HuH-7.5 (cell line): ENCODE results near the gene PLEKHA5.
A peak's percentile ranks its signal among the peaks of the same experiment; 100 is the strongest.

Experiments
- DNase-seq: peaks from one replicate; pipeline ENCODE4 v3.0.0; 2011; ENCODE audit warnings: low spot score

PLEKHA5 gene, protein sequence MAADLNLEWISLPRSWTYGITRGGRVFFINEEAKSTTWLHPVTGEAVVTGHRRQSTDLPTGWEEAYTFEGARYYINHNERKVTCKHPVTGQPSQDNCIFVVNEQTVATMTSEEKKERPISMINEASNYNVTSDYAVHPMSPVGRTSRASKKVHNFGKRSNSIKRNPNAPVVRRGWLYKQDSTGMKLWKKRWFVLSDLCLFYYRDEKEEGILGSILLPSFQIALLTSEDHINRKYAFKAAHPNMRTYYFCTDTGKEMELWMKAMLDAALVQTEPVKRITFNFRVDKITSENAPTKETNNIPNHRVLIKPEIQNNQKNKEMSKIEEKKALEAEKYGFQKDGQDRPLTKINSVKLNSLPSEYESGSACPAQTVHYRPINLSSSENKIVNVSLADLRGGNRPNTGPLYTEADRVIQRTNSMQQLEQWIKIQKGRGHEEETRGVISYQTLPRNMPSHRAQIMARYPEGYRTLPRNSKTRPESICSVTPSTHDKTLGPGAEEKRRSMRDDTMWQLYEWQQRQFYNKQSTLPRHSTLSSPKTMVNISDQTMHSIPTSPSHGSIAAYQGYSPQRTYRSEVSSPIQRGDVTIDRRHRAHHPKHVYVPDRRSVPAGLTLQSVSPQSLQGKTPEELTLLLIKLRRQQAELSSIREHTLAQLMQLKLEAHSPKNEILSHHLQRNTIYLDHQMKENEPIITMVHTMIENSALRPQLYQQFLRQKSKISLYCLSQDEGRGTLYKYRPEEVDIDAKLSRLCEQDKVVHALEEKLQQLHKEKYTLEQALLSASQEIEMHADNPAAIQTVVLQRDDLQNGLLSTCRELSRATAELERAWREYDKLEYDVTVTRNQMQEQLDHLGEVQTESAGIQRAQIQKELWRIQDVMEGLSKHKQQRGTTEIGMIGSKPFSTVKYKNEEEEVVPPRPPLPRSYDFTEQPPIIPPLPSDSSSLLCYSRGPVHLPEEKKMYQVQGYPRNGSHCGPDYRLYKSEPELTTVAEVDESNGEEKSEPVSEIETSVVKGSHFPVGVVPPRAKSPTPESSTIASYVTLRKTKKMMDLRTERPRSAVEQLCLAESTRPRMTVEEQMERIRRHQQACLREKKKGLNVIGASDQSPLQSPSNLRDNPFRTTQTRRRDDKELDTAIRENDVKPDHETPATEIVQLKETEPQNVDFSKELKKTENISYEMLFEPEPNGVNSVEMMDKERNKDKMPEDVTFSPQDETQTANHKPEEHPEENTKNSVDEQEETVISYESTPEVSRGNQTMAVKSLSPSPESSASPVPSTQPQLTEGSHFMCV

DNA sequence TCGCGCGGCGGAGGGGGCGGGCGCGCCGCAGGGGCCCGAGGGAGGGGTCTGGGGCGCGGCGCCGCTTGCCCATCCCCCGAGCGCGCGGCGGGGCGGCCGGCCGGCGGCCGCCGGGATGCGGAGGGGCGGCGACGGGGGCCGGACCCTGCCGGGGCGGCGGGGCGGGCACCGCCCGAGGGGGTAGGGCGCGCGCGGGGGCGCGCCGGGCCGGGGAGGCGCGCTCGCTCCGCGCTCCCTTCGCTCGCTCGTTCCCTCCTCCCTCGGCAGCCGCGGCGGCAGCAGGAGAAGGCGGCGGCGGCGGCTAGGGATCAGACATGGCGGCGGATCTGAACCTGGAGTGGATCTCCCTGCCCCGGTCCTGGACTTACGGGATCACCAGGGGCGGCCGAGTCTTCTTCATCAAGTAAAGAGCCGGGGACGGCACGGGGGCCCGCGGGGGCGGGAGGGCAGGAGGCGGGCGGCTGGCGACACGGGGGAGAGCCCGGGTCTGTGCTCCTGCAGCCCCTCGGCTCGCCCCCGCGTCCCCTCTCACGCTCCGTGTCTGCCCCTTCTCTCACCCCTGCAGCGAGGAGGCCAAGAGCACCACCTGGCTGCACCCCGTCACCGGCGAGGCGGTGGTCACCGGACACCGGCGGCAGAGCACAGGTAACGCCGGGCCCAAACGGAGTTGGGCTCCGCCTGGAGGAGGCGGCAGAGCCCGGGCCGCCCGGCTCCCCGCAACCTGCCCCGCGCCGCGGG, at the start of gene PLEKHA5:
TSS of gene PLEKHA5 (plus strand) at position 248 of the 738 bp plus-strand sequence. CDS start at position 315, 67 bp downstream.
- peak; percentile 78 for DNase-seq

DNA sequence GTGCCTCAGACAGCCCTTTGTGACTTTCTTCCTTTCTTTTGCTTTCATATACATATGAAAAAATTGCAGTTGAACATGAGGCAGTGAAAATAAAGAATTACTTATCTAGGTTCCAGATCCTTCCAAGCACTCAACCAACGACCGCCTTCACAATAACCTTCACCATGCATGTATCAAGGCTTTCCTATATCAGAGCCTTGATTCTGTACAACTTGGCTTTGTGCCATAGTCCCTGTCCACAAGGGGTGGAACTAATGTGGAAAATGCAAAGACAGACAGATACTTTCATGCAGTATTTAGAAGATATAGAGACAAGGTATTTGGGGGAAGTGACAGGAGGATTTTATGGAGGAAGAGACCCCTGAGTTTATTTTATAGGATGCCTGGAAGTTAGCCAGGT, 48.6 kb upstream of the PLEKHA5 start:
- no peak for DNase-seq

DNA sequence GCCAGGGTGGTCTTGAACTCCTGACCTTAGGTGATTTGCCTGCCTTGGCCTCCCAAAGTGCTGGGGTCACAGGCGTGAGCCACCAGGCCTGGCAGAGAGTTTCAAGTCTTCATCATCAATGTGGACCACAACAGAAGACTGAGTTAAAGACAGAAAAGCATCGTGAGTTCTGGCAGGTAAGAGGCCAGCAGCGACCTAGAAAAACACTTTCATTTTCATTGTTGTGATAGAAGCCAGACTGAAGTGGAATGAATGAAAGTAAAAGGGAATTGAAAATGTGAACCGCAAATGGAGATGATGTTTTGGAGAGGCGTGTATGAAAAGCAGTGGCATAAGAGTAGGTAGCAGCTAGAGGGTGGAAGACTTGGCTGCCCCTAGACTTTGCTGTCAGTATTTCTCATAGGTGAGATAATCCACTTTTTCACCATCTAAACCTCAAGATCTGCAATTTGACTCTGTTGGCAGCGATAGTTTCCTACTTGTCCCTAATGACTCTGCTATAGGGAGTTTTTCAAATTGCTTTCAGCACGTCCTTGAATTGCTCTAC, 47.1 kb upstream of the PLEKHA5 start:
- no peak for DNase-seq

DNA sequence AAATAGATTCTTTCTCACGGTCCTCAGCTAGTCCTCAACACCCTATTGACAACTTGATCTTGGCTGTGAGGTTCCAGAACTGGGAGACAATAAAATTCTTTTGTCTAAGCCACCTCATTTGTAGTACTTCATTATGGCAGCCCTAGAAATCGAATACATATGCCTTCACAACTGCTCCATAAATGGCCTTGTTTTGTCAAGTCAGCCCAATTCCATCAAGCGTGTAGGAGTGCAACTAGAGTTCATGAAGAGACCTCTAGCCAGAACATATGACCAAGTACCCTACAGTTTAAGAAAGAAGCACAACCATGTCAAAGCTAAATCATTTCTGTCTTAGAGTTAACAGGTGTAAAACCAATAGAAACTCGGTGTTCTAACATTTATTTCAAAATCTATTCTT, 45.0 kb upstream of the PLEKHA5 start:
- DNase-seq = no peak

DNA sequence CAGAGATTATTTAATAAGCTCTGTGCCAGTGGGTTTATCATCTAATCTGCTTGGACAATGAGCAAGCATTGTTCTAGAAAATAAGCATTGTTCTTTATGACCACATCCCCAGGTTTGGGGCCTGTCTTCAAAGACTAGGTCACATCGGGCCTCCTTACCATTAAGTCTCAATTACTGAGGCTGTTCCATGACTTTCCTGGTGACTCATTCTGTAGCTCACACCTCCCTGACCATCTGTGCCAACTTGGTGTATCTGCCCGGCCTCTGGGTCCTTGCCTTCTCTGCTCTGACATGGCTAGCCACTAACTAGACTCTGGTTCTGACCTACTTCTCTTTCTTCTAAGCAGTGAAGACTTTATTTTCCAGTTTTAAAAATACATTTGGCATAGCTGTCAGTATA, 44.4 kb upstream of the PLEKHA5 start:
- DNase-seq = no peak

DNA sequence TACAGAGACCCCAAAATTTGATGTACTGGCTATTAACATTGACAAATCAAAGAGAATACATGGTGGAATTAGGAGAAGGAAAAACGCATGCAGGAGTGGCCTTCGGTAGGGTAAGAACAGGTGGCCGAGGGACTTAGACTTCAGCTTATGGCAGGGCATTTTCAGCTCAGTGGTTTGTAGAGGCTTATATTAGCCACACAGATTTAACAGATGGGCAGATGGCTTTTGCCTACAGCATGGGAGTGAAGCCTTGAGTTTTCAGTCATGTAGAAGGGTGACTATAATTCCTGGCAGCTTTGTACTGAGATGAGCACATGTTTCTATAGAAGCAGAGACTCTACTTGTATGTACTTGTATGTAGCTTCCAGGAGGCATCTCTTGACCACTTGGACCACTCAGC, 40.9 kb upstream of the PLEKHA5 start:
- no peak for DNase-seq

DNA sequence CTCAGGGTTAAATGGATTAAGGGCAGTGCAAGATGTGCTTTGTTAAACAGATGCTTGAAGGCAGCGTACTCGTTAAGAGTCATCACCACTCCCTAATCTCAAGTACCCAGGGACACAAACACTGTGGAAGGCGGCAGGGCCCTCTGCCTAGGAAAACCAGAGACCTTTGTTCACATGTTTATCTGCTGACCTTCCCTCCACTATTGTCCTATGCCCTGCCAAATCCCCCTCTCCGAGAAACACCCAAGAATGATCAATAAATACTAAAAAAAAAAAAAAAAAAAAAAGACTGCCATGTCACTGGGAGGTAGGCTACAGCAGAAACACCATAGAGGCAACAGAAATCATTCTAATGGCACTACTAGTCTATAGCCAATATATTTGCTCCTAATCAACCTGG, 37.1 kb upstream of the PLEKHA5 start:
- peak; percentile 12 for DNase-seq

DNA sequence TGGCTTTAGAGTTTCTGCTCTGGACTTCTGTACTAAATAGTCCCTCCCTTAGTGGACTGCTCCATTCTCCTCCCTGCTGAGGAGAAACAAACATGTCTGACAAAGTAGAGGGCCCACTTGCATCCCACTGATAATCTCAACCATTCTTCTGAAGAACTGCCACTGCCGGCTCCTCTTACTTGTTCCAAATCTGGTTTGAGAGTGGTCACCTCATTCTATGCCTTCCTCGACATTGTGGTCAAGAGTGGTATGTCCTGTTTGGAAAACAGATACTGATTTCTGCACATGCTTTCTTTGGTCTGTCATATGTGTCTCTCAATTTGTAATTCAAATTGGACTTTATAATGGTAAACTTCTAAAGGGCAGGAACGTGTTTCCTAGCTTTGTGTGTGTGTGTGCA, 36.3 kb upstream of the PLEKHA5 start:
- no peak for DNase-seq

DNA sequence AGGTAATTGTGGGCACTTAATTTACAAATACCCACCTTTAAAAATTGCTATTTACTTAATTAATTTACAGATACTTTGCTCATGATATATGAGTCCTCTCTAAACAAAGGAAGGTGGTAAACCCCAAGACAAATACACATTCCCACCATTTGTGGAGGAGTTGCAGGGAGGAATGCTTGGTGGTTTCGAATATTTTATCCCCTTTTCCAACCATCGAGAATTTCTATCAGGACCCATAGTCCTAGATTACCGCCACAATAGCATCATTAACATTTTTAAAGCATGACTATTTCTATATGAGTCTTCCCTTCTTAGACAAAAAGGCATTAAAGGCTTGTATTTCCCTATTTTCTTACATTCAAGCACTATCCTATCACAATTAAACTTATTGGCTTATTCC, 34.2 kb upstream of the PLEKHA5 start:
- no peak for DNase-seq

DNA sequence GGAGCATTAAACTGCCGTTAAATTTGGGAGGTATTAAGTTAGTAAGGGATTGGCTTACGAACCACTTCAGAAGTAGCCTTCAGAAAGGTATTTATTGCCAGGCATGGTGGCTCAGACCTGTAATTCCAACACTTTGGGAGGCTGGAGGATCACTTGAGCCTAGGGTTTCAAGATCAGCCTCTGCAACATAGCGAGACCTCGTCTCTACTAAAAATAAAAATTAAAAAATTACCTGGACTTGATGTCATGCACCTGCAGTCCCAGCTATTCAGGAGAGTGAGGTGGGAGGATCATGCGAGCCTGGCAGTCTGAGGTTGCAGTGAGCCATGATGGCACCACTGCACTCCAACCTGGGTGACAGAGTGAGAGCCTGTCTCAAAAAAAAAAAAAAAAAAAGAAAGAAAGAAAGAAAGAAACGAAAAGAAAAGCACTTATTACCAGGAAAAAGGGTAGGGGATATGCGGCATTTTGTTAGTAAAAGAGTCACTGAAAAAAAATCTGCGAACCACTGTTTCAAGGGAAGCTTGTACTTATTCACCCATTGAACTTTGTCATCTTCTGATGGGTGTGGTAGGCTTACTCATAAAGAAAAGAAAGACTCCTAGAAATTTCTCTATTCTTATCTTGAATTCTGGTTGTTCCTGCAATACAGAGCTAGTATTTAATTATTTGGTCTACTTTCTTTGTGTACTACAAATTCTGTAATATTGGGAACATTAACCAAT, 33.6 kb upstream of the PLEKHA5 start:
- DNase-seq = no peak

DNA sequence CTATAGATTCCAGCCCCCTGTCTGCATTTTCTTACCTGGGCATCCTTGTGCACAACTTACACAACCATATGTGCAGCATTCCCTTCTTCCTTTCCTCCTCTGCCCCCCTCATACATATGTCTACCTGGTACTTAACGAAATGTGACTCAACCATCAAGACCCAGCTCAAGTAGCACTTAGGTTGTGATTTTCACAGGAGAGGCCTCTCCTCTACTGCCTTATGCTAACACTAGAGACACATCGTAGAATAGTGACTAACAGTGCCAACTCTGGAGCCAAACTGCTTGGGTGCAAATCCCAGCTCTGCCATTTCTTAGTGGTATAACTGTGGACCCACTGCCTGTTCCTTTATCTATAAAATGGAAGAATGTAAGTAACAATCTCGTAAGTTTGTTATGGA, 24.1 kb upstream of the PLEKHA5 start:
- DNase-seq = no peak

DNA sequence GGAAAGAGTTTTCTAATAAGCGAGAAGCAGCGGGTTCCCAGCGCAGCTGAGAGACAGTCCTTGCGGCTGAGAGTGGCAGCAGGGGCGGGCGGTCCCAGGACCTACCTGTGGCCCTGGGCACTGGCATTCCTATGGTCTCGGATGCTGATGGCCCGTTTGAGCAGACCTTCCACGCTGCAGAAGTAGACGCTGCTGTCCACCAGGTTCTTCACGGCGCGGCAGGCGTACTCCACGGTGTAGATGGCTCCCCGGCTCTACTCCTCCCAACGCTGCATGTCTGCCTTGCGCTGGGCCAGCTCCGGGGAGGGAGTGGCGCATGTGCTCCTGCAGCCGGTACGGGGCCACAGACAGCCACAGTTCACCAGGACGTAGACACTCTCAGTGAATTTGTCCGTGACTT, 21.8 kb upstream of the PLEKHA5 start:
- no peak for DNase-seq

DNA sequence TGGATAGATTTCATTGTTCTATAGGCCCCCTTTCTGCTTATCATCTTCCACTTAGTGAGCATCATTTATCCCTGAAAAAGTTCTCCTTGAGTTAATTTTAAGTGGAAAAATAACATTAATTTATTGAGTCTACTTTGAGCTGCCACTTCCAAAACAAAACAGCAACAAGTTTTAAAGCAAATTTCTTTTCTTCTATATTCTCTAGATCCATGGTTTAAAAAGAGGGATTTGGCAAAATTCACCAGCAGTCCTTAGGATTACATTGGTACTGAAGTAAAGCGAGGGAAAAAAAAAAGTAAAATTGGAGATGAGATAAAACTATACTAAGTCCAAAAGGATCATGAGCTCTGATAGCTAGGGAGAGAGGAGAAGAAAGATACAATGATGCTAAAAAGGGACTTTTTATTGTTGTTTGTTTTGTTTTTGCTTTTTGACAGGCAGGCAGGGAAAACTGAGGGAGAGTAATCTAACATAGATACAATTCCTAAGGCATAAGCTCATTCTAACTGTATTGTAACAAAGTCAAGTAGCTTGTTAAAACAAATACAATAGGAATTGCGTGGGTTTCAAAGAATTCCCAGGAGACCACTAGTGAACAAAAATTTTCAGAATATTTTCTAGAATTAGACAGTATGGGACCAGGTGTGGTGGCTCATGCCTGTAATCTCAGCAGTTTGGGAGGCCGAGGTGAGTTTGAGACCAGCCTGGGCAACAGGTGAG, 19.2 kb upstream of the PLEKHA5 start:
- DNase-seq = no peak

DNA sequence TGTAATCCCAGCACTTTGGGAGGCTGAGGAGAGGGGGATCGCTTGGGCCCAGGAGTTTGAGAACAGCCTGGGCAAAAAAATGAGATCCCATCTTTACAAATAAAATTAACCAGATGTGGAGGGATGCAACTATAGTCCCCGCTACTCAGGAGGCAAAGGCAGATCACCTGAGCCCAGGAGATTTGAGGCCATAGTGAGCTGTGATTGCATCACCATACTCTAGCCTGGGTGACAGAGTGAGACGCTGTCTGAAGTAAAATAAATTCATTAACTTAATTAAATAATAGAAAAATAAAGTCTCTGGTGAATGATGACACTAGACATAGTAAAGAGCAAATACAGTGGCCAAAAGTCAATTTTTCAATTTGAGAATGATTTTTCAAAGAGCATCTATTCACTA, 16.1 kb upstream of the PLEKHA5 start:
- DNase-seq = no peak

DNA sequence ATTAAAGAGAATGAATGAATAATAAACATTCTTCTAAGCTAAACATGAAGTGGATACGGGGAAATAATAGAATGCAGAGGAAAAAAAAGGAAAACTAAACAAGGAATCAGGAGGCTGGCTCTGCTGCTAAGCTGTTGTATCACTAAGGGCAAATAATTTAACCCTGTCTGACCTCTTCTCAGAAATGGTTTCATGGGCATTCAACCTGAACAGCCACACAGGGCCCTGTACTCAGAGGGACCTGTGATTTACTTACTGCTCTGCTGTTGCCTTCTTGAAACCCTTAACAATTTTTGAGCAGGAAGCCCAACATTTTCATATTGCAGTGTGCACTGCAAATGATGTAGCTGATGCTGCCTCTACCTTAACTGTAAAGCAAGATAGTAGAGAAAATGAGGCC, 14.2 kb upstream of the PLEKHA5 start:
- no peak for DNase-seq

DNA sequence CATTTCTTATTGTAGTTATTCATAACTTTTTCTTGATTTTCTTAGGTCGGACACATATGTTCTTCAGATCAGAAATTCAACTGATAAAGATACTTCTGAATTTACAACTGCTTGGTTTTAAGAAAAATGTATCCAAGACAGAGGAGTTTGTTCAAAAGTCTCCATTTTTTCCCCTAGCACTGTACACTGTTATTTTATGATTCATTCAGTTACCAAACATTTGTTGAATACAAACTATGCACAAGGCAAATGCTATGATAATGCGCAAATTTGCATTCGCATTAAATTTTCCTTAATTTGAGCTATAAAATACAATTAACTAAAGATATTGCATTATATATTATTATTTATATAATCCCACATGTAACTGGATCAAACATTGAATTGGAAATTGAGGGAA, 10.1 kb upstream of the PLEKHA5 start:
- no peak for DNase-seq

DNA sequence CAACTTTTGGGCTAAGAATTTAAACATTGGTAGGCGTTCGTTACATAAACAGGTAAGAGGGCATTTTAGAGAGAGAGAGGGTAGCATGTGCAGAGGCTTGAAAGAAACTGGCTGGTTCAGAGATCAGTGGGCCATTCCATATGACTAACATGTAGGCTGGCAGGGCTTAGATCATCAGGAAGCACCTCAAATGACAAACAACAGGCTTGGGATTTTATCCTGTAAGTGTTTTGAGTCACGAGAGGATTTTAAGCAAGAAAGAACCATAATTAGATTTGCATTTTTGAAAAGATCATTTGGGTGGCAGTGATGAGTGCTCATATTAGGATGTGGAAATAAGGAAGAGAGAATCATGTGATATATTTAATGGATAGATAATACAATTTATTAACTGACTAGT, 8.7 kb upstream of the PLEKHA5 start:
- no peak for DNase-seq

DNA sequence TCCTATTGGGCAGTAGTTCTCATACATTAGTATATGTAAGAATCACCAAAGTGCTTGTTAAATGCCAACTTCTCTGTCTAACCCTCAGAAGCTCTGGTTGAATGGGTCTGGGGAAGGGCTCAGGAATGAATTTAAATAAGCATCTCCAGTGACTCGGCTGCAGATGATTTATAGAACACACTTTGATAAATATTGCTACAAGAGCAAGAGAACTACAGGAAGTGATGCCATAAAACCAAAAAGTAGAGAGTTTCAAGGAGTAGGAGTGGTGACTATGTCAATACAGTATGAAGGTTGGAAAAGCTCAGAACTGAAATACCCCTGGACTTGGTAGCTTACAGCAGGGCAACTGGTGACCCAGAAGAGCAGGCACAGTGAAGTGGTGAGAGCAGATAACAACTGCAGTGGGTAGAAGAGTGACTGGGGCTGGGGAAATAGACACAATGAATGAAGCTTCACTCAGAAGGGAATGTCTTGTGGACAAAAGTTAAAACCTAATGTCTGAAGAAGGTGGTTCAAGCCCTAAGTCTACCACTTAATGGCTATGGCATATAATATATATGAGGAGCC, 8.0 kb upstream of the PLEKHA5 start:
- no peak for DNase-seq

DNA sequence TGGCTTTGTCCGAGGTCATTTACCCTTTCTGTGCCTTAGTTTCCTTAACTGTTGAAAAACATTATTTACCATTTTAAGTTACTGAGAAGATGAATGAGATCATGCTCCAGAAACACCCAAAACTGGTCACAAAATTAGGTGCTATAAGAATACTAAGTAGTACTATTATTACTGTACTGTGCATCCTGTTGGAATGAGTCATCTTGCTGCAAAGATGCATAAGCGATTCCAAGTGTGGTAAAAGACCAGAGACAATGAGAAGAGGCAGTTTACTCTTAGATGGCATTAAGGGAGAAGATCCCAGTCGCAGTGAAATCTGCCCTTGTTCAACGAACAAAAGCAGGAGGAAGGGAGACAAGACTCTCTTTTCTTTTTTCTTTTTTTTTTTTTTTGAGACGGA, 4.2 kb upstream of the PLEKHA5 start:
- no peak for DNase-seq

DNA sequence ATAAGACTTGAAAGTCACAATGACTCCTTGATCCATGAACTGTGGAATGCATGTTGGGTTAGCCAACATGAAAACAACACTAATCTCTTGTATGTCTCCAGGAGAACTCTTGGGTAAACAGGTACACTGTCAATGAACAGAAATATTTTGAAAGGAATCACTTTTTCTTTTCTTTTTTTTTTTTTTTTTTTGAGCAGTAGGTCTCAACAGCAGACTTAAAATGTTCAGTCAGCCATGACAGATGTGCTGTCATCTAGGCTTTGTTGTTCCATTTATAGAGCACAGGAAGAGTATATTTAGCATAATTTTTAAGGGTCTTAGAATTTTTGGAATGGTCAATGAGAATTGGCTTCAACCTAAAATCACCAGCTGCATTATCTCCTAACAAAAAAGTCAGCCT, 2.3 kb upstream of the PLEKHA5 start:
- no peak for DNase-seq
